ENCODE results near the gene GBX2. TPM values are rescaled to one million over a fixed set of nuclear protein-coding genes. Genes with fewer than 3 reads are reported as not detected.

GBX2 gene
- total RNA-seq = not detected
- long read RNA-seq = 0 reads

DNA sequence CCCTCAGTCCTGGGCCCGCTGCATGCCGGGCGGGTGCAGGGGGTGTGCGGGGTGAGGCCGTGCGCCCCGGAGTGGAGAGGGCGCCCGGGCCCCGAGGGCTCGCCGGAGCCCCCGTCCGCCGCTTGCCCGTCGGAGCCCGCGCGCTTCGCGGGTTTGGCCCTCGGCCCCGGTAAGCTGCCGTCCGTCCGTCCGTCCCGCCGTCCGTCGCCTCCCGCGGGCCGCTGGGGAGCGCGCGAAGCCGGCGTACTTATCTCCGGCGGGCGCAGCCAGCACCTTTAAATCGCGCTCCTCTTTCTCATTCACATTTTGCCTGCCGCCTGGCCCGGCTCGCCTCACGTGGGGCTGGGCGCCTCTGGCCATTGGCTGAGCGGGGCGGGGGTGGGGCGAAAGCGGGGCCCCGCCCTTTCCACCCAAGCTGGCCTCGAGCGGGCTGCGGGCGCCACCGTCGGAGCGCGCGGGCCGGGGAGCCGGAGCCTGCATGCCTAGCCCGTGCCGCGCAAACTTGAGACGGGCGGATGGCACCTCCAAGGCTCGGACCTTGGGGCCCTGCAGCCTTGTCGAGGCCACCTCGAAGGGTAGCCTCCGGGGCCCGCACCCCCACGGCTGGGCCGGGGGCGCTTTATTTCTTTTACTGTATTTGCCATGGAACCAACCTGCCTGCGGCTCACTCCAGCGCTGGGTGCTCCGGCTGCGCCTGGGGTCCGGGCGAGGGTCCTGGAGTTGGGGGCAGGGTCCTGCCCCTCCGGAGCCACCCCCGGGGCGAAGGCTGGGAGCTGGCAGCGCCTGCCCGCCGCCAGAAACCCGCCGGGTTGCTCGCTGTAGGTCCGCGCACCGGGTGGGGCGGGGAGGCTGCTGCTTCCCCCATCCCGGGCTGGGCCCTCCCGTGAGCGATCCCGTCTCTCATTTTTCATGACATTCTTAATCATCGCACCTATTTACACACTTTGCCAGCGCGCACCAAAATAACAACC, at the start of gene GBX2:
GBX2 (minus strand) TSS at position 277 of the 971 bp plus-strand sequence. CDS start 415 bp downstream, outside the sequence.
- intact Hi-C loops (cut with DNase I) = no loop called here
- DNase-seq (peak; percentile 44), ATAC-seq (peak; percentile 62 to 67)

DNA sequence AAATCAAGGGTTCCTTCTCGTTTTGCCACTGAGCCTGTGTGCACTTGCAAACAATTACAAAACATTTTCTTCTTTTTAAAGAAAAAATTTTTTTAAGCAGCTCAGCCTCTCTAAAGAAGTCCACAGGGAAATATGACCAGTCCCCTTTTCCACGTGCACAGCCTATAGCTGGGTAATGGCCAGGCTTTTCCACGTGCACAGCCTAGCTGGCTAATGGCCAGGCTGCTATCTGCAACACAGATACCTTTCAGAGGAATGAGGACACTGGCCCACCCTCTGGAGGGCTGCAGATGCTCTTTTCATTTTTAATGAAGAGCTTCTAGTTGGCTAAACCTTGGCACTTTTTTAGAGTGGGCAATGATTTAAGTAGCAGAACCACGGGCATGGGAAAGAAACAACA, 49.7 kb upstream of the GBX2 start:
- intact Hi-C loops (cut with DNase I) = no loop called here
- ATAC-seq (no peak), DNase-seq (no peak)

DNA sequence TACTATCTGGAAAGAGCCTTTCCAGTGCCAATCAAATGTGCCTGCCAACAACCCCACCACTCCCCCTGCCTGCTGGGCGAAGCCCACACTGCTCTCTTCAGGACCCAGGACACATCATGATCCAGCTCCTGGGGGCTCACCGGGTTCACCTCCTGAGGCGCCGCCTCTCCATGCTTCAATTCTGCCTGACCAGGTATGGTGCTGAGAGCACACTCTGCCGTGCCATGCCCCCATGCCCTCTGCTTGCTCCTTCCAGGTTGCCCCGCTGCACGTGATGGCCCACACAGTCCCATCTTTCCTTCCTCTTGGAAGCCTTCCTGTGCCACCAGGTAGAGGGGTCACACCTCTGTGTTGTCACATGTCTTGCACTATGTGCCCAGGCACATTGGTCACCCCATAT, 48.5 kb upstream of the GBX2 start:
- no peak for ATAC-seq
- intact Hi-C loops (cut with DNase I) = no loop called here
- DNase-seq = no peak

DNA sequence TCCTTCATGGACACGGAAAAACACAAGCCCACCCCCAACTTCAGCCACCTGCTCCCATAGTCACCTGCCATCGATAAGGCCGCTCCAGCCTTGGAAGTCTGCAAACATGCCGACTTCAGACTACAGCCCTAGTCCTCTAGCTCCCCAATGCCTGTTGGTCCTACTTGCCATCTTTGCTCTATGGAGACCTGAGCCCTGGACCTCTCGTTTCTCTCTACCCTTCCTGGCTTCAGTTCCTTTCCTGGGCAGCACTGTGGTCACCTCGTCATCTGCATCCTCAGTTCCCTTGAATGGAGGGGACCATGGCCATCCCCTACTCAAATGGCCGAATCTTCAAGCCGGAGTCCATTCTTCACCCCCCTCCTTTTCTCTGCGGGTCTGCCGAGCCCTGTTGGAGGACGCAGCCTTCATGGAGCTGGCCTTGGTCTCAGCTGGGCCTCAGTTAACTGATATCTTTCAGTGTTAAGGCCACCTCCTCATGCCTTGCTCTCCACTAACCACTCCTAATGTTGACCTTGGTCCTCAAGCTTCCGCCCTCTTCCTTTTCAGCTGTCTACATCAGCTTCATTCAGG, 47.7 kb upstream of the GBX2 start:
- no peak for ATAC-seq
- intact Hi-C loops (cut with DNase I) = no loop called here
- no peak for DNase-seq

DNA sequence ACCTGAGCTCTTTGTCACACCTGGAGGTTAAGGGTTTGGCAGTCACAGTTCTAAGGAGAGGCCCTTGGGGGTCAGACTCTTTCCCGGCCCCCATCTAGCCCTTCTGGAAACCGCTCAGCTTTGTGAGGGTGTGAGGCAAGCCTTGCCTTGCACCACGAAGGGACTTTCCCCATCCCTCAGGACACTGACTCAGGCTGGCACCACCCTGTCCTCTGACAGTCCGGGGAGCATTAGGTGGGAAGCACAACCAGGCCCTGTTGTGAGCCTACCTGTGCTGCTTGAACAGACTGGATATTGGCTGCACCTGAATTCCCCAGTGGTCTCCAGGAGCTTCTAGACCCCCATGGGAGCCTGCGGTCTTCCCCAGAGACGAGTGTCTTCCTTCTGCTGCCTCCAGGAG, 47.0 kb upstream of the GBX2 start:
- DNase-seq = no peak
- no peak for ATAC-seq
- intact Hi-C loops (cut with DNase I) = no loop called here

- intact Hi-C loops (cut with DNase I) = no loop called here
- ATAC-seq (no peak), DNase-seq (no peak)
These were observed 46.3 kb upstream of the GBX2 start for GRCh38 chr2:236214376-236214995.

GRCh38 chr2:236211296-236211695, 43.1 kb upstream of the GBX2 start:
- DNase-seq (no peak), ATAC-seq (no peak)
- intact Hi-C loops (cut with DNase I) = no loop called here

DNA sequence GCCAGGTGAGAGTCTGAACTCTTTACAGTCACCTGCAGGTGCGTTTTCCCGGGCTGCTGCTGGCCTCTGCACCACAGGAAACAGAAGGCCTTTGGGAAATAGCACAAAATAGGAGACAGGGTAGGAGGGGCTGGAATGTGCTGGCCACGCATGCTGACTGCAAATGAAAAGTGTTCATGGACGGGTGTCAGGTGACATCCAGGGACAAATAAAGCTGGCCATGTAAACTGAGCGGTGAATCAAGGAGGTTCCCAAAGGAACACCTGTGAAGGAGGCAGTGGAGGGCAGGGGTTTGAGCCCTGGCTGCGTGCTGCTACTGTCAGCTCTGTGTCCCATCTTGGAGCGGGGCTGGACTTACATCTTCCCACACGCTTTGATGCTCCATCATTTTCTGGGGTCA, 42.4 kb upstream of the GBX2 start:
- DNase-seq (no peak), ATAC-seq (no peak)
- intact Hi-C loops (cut with DNase I) = no loop called here

- intact Hi-C loops (cut with DNase I) = no loop called here
These were observed 41.8 kb upstream of the GBX2 start for GRCh38 chr2:236209996-236210395.

DNA sequence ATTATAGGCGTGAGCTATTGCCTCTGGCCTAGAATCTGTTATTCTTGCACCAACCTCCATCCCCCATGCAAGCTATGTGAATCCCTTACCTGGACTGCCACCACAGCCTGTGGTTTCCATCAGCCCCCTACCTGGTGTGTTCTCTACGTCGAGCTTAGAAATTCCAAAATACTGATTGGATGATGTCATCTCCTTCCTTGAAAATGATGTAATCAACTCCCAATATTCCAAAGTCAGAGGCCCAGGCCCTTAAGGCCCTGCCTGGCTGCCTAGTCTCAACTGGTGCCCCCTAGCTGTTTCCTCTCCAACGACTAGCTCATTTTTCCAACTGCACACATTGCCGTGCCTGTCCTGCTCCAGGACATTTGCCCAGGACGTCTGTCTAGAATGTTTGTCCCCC, 41.3 kb upstream of the GBX2 start:
- ATAC-seq (no peak), DNase-seq (no peak)
- intact Hi-C loops (cut with DNase I) = no loop called here

More at GRCh38 chr2:236209996-236210395, 41.8 kb upstream of the GBX2 start:
- ATAC-seq (no peak), DNase-seq (no peak)

GRCh38 chr2:236208019-236208926, 40.1 kb upstream of the GBX2 start:
- intact Hi-C loops (cut with DNase I) = no loop called here
- DNase-seq (no peak), ATAC-seq (no peak)

- no peak for ATAC-seq
- intact Hi-C loops (cut with DNase I) = no loop called here
- DNase-seq = no peak
These were observed 39.3 kb upstream of the GBX2 start for GRCh38 chr2:236207472-236207871.

GRCh38 chr2:236205867-236206645, 37.9 kb upstream of the GBX2 start:
- DNase-seq (no peak), ATAC-seq (no peak)
- intact Hi-C loops (cut with DNase I) = no loop called here

DNA sequence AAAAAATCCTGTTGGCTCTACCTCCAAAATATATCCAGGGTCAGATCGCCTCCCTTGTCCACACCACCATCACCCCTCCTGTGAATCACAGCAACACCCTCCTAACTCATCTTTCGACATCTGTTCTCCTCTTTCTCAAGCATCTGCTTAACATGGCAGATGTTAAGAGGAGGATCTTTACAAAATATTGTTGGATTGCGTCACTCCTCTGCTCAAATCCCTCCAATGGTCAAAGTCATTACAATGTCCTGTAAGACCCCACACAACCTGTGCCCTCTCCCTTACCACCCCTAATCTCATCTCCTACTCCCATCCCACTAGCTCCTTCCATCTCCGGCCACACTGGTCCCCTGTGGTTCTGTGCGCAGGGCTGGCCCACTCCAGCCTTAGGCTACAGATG, 36.8 kb upstream of the GBX2 start:
- ATAC-seq = no peak
- intact Hi-C loops (cut with DNase I) = no loop called here
- no peak for DNase-seq

GRCh38 chr2:236200378-236200777, 32.2 kb upstream of the GBX2 start:
- DNase-seq (no peak), ATAC-seq (no peak)
- intact Hi-C loops (cut with DNase I) = no loop called here

- no peak for DNase-seq
- intact Hi-C loops (cut with DNase I) = no loop called here
- no peak for ATAC-seq
These were observed 28.2 kb upstream of the GBX2 start for GRCh38 chr2:236196366-236196765.

- no peak for ATAC-seq
- intact Hi-C loops (cut with DNase I) = no loop called here
- DNase-seq = no peak
These were observed 27.5 kb upstream of the GBX2 start for GRCh38 chr2:236195726-236196125.

DNA sequence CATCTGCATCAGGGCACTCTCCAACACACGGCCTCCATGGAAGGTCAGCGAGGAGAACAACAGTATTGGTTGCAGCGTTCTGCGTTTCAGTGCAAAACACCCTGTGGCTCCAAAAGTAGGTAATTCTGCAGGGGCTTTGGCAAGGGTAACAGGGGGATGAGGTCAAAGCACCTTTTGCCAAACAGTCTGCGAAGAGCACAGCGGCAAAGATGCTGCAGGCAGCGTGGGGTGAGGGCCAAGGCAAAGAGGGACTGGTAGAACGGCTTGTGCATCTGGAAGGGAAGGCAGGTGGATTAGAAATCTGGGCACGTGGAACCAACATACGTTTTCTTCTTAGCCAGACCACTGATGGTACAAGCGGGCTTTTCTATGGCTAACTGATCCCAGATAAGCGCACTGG, 26.6 kb upstream of the GBX2 start:
- DNase-seq (no peak), ATAC-seq (no peak)
- intact Hi-C loops (cut with DNase I) = no loop called here

DNA sequence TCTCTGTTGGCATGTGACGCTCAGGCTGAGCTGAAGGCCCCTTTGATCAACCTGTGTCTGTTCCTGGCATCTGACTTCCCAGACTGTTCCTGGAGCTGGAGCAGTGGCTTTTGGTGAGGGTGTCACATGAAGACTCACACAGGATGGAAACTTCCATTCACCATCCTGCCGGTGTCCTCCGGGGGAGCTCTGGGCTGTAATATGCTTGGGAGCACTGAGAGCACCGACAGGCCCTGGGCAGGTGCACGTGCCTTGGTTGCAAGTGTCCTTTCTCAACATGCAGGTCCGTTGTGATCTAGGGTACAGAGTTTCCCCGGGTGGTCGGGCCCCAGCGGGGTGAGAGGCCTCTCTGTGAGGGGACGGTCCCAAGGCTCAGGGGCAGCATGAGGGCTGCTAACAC, 24.8 kb upstream of the GBX2 start:
- no peak for ATAC-seq
- intact Hi-C loops (cut with DNase I) = no loop called here
- no peak for DNase-seq

Measured in left cardiac atrium (tissue), 4 donors.